ENCODE results near the gene ABCA2.

DNA sequence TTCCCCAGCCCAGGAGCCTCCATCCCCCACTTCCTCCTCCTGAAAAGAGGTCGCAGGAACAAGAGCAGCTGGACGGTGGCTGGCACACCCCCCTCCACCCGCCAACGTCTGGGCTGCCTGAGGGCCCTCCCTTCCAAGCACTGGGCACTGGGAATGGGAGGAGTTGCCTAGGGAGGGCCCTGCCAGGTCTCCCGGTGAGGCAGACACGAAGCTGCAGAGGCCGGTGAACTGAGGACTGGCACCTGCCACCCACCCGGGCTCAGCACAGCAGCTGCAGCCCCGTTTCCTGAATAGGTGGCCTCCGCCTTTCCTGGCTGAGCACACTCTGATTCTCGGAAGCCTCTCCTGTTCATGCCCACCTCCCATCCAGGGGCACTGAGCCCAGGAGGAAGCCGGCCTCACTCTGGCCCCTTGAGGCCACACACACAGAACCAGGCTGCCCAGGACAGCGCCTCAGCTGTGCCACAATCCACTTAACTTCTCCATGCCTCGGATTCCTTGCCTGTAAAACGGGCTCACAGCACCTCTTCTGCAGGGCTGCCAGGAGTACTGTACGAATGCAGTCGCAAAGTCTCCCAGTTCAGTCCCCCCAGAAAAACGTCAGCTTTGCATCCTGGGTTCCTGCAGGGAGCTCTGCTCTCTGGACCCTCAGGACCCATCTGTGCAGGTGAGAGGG is 16.6 kb upstream of the ABCA2 start:
- TF ChIP-seq POLR2A (IDR thresholded peaks at IDR 0.05; ENCODE audit: low read length) (no peak), GATA1 (IDR thresholded peaks at IDR 0.05; ENCODE audit: low read depth, low read length) (no peak)

Measured in erythroblast (primary cell).